Vagina (tissue), 2 donors: ENCODE measurements around the gene MBD3L2.
"Not testable (repeated sequence)": the region's sequence is repeated elsewhere in the genome, so short reads cannot be mapped to it uniquely, and the experiment has no call there.

Source experiments
- CTCF ChIP-seq, 3 experiments: fragments of 450-650 bp in 2 of 3; fragments of 200-600 bp in 1 of 3; sonication (generic) in 1 of 3; IDR thresholded peaks; one replicate each; pipeline ENCODE4 v1.5.1; 2017 to 2019; ENCODE audit warnings: antibody characterized with exemption in 3 of 3, mild to moderate bottlenecking in 2 of 3, moderate library complexity in 2 of 3
- POLR2A ChIP-seq, 2 donors: fragments of 450-650 bp; IDR thresholded peaks; one replicate each; pipeline ENCODE4 v1.6.1; 2017; ENCODE audit warnings: antibody characterized with exemption in 2 of 2, mild to moderate bottlenecking in 2 of 2, moderate library complexity in 2 of 2

- TF ChIP-seq POLR2A, CTCF (IDR thresholded peaks at IDR 0.05): not testable (repeated sequence)
These were observed 6.6 kb downstream of the MBD3L2 start for GRCh38 chr19:7055679-7056078.
